ENCODE results near the gene CAD.

The CAD gene

DNA sequence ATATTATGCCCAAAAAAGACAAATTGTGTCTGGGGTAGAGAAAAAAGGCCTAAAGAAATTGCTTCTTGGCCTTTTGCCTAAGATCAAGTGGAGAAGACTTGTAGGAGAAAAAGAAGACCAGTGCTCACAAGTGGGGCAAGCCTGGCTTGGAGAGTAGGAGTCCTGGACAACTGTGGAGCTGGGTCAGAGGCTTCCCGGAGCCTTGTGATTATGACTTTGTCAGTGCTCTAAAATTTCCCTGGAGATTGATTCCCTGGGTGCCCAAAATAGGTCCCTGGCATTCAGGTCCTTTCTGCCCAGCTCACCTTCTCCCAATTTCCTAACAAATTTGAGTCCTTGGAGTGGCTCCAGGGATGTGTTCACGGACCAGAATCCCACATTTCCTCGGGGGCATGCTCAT is 64.3 kb downstream of the CAD start:
- no peak for DNase-seq (ENCODE audit: low spot score)
- TF ChIP-seq, protein P1, sequence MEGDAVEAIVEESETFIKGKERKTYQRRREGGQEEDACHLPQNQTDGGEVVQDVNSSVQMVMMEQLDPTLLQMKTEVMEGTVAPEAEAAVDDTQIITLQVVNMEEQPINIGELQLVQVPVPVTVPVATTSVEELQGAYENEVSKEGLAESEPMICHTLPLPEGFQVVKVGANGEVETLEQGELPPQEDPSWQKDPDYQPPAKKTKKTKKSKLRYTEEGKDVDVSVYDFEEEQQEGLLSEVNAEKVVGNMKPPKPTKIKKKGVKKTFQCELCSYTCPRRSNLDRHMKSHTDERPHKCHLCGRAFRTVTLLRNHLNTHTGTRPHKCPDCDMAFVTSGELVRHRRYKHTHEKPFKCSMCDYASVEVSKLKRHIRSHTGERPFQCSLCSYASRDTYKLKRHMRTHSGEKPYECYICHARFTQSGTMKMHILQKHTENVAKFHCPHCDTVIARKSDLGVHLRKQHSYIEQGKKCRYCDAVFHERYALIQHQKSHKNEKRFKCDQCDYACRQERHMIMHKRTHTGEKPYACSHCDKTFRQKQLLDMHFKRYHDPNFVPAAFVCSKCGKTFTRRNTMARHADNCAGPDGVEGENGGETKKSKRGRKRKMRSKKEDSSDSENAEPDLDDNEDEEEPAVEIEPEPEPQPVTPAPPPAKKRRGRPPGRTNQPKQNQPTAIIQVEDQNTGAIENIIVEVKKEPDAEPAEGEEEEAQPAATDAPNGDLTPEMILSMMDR (IDR thresholded peaks at IDR 0.05; ENCODE audit: extremely low read depth, missing control alignments) = no peak

DNA sequence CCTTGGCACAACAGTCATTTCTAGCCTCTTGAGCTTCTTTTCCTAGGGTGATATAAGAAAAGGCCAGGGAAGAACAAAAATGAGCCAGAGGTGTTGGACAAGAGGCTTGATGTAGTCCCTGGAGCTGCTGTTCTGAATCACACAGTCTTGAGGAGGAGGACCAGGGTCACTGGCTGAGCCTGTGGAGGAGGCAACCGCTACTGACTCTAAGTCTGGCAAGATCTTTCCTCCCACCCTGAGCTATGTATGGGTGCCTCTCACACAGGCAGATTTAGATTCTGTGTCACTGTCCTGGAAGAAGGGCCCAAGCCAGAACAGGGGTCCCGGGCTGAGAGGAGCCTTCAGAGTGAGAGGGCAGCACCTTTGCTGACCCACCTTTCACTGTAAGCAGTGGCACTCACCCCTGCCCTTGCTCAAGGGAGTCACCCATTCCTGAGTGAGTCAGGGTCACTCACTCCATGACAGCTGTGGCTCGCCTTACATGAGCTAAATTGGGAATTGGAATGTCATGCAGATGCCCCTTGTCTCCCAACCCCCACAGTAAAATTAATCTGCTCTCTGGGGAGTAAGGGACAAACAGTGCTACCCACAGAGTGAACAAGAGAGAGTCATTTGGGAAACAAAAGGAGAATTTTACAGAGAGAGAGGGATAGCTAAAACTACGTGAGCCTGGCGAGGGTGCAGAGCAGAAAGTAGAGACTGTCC is 64.8 kb downstream of the CAD start, which contains the start of gene TRIM54:
TSS of gene TRIM54 (plus strand) at position 575 of the 705 bp plus-strand sequence. CDS start 303 bp downstream, outside the sequence.
- TF ChIP-seq, protein P1 (IDR thresholded peaks at IDR 0.05; ENCODE audit: extremely low read depth, missing control alignments) = no peak
- no peak for DNase-seq (ENCODE audit: low spot score)

DNA sequence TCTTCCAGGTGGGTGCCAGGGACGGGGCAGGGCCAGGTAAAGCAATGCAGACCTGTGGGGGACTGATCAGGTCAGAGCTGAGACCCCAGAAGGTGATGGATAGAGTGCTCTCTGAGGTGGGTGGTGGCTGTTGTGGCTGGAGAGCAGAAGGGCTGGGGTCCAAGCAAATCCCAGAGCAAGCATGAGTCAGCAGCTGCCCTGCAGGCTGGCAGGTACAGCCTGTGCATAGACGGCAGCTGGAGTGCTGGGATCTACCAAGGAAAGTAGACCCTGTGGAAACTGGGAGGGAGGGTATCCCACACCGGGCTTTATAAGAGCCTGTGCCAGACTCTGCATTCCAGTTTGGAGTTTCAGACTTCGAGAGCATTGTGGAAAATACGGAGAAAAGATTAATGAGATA is 65.7 kb downstream of the CAD start:
- no peak for DNase-seq (ENCODE audit: low spot score)
- TF ChIP-seq, protein P1 (IDR thresholded peaks at IDR 0.05; ENCODE audit: extremely low read depth, missing control alignments) = no peak

DNA sequence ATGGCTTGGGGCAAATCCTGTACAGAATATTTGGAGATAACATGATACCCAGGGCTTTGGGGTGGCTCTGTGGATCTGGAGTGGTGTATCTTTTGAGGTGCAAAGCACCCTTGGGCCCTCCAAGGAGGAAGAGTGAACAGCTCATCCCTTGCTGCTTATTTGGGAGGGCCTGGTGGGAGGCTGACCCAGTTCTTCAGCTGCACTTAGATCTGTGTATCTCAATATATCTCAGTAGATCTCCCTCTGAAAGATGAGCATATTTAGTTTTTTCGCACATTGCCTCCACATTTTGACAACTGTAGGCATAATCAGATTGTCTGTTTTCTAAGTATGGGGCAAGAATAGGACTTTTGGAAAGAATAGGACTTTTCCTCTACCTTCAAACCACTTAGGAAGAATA is 67.8 kb downstream of the CAD start:
- TF ChIP-seq, protein P1 (IDR thresholded peaks at IDR 0.05; ENCODE audit: extremely low read depth, missing control alignments) = no peak
- no peak for DNase-seq (ENCODE audit: low spot score)

DNA sequence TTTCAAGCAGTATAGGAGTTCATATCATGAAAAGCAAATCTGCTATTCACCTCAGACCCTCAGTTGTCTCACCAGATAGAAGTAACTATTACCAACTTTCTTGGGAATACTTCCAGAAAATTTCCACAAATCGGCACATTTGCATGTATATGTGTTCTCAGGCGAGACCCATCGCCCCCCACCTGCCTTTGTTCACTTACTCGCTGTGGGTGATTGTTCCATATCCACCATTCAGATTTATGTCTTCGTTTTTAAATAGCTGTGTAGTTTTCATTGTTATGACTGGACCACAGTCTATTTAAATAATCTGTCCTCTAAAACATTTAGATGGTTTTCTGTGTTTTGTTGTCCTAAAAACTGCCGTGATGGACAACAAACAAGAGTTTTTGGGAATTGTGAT is 68.3 kb downstream of the CAD start:
- DNase-seq (ENCODE audit: low spot score) = no peak
- TF ChIP-seq, protein P1 (IDR thresholded peaks at IDR 0.05; ENCODE audit: extremely low read depth, missing control alignments) = no peak

DNA sequence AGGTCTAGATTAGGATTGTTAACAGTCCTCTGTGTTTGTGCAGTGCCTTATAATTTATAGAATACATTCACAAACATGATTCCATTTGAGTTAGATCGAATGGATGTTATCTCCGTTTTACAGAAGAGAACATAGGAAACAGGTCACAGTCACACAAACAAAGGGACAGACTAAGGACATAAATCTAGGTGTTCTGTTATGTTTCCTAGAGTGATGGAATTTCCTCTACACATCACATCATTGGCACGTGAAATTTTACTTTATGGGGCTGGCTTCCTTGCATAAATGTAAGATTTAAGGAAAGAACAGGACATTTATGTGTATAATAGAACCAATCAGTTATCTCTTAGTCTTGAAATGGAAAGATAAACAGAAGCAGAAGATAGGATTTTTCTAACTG is 71.4 kb downstream of the CAD start:
- TF ChIP-seq, protein P1 (IDR thresholded peaks at IDR 0.05; ENCODE audit: extremely low read depth, missing control alignments) = no peak
- DNase-seq (ENCODE audit: low spot score) = no peak

DNA sequence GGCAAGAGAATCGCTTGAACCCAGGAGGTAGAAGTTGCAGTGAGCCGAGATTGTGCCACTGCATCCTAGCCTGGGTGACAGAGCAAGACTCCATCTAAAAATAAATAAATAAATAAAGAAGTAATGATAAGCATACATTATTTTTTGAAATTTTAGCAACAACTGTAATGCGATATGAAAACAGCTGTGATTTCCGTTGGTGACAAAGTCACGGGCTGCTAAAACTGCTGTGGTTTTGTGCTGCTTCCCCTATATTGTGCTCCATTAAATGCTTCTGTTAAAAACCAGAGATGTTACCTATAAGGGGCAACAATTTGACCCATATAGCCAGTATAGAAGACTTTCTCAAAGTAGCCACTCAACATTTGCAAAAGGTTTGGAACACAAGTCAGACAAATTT is 73.4 kb downstream of the CAD start:
- DNase-seq (ENCODE audit: low spot score) = no peak
- TF ChIP-seq, protein P1 (IDR thresholded peaks at IDR 0.05; ENCODE audit: extremely low read depth, missing control alignments) = no peak
